Cardiac fibroblast (primary cell): ENCODE data around the gene SALL4.
"Not testable (repeated sequence)": the region's sequence is repeated elsewhere in the genome, so short reads cannot be mapped to it uniquely, and the experiment has no call there.

Experiments used
- DNase-seq, 2 donors: peaks; one replicate each; pipeline versions ENCODE4 v3.0.0 to v3.0.0-alpha.2; 2010; ENCODE audit warnings: low read depth in 2 of 2
- H3K4me3 ChIP-seq, 2 donors: replicated peaks in 1 of 2; 1 replicate in 1 of 2; 2 replicates in 1 of 2; pipeline ENCODE4 v1.5.1; 2011; ENCODE audit warnings: low read depth in 2 of 2, low read length in 2 of 2, mild to moderate bottlenecking in 2 of 2, moderate library complexity in 1 of 2
- TF ChIP-seq, protein P1 (sequence below): IDR thresholded peaks from one replicate; pipeline ENCODE4 v1.5.1; 2011; ENCODE audit warnings: low read depth, mild to moderate bottlenecking, low read length, inconsistent platforms

SALL4 gene

DNA sequence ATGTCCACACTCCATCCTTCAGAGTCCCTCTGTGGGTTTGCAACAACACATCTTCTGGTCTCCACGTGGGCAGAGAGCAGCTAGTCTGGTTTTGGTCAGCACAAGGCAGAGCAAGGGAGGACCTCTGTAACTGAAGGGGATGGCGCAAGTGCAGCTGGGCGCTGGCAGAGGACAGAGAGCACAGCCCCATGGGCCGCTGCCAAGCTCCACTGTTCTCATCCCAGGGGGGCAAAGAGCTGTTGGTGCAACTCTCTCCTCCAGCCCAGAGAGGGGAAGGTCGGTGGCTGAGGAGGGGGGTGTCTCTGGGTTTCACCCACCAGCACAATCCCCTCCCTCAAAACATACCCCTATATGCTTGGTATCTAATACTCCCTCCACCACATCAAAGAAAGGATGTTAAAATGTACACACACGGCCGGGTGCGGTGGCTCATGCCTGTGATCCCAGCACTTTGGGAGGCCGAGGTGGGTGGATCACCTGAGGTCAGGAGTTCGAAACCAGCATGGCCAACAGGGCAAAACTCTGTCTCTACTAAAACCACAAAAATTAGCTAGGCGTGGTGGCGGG is 43.3 kb downstream of the SALL4 start:
- TF ChIP-seq, protein P1, sequence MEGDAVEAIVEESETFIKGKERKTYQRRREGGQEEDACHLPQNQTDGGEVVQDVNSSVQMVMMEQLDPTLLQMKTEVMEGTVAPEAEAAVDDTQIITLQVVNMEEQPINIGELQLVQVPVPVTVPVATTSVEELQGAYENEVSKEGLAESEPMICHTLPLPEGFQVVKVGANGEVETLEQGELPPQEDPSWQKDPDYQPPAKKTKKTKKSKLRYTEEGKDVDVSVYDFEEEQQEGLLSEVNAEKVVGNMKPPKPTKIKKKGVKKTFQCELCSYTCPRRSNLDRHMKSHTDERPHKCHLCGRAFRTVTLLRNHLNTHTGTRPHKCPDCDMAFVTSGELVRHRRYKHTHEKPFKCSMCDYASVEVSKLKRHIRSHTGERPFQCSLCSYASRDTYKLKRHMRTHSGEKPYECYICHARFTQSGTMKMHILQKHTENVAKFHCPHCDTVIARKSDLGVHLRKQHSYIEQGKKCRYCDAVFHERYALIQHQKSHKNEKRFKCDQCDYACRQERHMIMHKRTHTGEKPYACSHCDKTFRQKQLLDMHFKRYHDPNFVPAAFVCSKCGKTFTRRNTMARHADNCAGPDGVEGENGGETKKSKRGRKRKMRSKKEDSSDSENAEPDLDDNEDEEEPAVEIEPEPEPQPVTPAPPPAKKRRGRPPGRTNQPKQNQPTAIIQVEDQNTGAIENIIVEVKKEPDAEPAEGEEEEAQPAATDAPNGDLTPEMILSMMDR: no peak
- H3K4me3 ChIP-seq: no peak overlapping the region
- peak in 1 of 2 donors; percentile 31 for DNase-seq

DNA sequence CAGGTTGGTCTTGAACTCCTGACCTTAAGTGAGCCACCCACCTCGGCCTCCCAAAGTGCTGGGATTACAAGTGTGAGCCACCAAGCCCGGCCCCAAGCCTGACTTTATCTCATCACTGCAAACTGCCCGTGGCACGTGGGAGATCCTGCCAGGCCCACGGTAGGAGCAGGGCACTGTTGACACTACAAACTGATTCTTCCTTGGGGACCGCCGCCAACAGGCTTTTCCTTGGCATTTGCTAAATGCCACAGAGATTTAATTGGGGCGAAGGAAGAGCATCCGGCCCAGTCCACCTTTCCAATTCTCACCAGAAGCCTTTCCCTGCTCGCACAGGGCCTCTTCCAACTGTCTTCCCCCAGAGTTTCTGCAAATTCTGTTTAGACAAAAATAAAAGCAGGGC is 45.1 kb downstream of the SALL4 start:
- TF ChIP-seq, protein P1: no peak
- no peak for DNase-seq
- H3K4me3 ChIP-seq: no peak overlapping the region

DNA sequence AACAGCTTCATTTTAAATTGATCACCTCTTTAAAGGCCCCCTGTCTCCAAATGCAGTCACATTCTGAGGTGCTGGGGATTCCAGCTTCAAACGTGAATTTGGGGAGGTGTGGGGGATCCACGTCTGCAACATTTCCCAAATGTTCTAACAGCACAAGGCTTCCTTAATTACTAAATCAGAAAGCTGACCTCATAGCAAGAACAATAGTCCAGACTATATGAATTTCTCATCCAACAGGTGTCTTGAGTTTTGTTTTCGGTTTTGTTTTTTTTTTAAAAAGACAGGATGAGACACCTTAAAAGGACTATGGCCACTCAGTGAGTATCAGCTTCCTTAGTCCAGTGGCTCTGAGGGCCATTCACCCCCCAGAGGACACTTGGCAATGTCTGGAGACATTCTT is 45.7 kb downstream of the SALL4 start:
- H3K4me3 ChIP-seq: no peak overlapping the region
- DNase-seq: no peak
- TF ChIP-seq, protein P1: no peak

DNA sequence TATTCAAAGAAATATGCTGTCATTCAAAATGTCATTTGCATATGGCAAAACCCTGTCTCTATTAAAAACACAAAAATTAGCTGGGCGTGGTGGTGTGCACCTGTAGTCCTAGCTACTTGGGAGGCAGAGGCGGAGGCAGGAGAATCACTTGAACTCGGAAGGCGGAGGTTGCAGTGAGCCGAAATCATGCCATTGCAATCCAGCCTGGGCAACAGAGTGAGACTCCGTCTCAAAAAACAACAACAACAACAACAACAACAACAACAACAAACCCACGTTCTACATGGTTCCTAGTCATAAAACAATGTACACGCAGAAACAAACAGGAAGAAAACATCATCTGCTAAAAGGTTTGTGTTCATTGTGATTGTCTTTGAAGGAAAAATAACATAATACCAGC is 49.1 kb downstream of the SALL4 start:
- H3K4me3 ChIP-seq, DNase-seq: not testable (repeated sequence)

DNA sequence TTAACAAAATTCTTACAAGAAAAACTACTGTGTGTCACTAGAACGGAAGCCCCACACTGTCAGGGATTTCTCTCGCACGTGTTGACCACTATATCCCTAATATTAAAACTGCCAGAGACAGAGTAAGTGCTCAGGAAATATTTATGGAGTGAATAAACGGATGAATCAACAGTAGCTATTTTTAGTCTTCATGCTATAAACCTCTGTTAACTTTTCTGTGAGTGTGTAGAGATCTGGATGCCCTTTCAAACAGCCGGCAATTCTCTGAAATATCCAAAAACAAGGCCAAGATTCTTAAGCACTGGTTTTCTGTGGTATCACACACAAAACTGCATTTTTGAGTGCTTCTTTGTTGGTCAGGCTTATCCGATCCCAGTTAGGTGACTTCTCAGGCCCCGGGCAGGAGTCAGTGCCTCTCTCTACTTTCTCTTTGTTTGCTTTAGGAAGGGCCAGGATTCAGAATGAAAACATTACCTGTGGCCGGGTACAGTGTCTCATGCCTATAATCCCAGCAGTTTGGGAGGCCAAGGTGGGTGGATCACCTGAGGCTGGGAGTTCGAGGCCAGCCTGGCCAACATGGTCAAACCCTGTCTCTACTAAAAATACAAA is 49.9 kb downstream of the SALL4 start:
- TF ChIP-seq, protein P1: no peak
- DNase-seq: peak; percentile 82 to 83

DNA sequence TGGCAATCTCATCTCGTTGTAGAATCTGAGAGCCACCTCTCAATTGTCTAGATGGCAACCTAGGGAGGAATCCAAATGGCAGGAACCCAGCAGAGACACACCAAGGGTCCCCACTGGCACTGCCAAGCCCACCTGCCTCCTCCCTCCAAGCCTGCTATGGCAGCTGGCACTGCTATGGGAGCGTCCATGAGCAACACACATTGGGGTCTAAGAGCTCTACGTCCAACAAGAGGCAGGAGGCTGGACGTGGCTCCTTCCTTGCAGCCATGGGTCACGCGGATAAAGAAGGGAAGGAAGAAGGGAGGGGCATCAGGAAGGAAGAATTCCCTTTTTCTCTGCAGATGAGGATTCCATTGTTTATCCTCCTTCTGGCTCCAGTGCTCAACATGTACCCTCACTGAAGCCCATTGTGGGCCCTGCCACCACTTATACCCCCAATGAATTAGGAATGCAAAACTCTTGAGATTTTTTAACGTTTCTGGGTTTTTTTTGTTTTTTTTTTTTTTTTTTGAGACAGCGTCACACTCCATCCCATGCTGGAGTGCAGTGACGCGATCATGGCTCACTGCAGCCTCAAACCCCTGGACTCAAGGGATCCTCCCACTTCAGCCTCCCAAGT is 51.4 kb downstream of the SALL4 start:
- TF ChIP-seq, protein P1: no peak
- H3K4me3 ChIP-seq: no peak overlapping the region
- DNase-seq: no peak

More for the DNA sequence above, 49.9 kb downstream of the SALL4 start:
- H3K4me3 ChIP-seq: no peak overlapping the region

DNA sequence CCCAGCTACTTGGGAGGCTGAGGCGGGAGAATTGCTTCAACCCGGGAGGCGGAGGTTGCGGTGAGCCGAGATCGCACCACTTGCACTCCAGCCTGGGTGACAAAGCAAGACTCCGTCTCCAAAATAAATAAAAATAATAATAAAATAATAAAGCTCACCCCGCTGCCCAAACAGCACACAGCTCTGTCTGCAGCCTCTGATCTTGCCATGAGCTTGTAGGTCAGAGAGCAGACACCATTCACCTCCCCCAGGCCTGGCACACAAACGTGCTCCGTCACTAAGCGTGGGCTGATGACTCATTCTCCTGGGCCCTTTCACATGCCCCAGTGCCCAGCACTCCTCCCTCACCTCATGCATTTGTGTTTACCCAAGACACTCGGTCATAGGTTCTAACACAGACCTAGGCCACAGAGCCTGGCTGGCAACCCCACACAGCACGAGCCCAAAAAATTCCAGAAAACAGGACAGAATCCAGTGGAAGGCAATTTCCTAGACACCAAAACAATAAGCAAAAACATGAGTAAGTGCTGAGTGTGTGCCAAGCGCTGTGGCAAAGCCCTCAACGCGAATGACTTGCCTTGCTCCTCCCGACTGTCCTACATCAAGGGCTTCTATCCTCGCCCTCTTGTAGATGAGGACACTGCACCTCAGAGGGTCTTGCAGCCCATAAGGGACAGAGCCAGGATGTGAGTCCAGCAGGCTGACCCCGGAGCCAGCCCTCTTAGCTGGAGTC is 52.1 kb downstream of the SALL4 start:
- peak; percentile 93 to 95 for DNase-seq
- H3K4me3 ChIP-seq: no peak overlapping the region
- TF ChIP-seq, protein P1: no peak
